ENCODE results near the gene TMEM91. TPM values are rescaled to one million over a fixed set of nuclear protein-coding genes. Genes with fewer than 3 reads are reported as not detected.

TMEM91 gene
- total RNA-seq, 1 experiment from 2014 or later: 5.3 TPM

DNA sequence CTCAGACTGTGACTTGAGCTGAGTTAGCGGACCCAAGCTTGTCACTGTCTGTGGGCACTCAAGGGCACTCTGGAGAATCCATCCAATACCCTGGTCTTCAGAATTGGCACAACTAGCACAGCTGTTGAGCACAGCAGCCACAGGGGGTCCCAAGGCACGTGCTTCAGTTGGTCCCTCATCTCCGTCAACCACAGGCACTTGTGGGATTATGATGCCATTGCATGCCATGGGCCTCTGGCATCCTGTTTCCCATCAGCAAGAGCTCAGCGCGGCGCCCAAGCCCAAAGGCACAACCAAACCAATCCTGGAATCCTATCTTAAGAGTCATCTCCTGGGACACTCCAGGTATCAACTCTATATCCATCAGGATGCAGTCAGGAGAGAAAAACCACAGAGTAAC, 54.6 kb downstream of the TMEM91 start:
- no peak overlapping the region for H3K27ac Mint-ChIP-seq
- ChIA-PET POLR2A (interaction anchor here (1.7 kb wide), 1 partner anchor 9 kb away, joined by 11 read pairs; the partner anchor contains the start of gene DMAC2), CTCF (interaction anchor here (1.0 to 2.2 kb wide), 9 partner anchors 9 to 132 kb away, joined by 3 to 19 read pairs (median 8); partner anchors contain the start of genes B9D2, DMAC2 and TMEM91)
- H3K36me3 Mint-ChIP-seq: peaks cover 15% of the 10 kb centered on the region
- no peaks in the 10 kb centered on the region; the same call in 1 of the 2 replicates for H3K27me3 Mint-ChIP-seq (ENCODE audit: low read depth)
- ATAC-seq (no peak), DNase-seq (ENCODE audit: low spot score) (no peak)
- peaks cover 21% of the 10 kb centered on the region for H3K4me1 Mint-ChIP-seq
- no peak overlapping the region for H3K4me3 Mint-ChIP-seq
- no peaks in the 10 kb centered on the region for H3K9me3 Mint-ChIP-seq
- TF ChIP-seq, protein P1, sequence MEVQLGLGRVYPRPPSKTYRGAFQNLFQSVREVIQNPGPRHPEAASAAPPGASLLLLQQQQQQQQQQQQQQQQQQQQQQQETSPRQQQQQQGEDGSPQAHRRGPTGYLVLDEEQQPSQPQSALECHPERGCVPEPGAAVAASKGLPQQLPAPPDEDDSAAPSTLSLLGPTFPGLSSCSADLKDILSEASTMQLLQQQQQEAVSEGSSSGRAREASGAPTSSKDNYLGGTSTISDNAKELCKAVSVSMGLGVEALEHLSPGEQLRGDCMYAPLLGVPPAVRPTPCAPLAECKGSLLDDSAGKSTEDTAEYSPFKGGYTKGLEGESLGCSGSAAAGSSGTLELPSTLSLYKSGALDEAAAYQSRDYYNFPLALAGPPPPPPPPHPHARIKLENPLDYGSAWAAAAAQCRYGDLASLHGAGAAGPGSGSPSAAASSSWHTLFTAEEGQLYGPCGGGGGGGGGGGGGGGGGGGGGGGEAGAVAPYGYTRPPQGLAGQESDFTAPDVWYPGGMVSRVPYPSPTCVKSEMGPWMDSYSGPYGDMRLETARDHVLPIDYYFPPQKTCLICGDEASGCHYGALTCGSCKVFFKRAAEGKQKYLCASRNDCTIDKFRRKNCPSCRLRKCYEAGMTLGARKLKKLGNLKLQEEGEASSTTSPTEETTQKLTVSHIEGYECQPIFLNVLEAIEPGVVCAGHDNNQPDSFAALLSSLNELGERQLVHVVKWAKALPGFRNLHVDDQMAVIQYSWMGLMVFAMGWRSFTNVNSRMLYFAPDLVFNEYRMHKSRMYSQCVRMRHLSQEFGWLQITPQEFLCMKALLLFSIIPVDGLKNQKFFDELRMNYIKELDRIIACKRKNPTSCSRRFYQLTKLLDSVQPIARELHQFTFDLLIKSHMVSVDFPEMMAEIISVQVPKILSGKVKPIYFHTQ (CRISPR knock-in tag; IDR thresholded peaks at IDR 0.05): no peak
- TF ChIP-seq, protein P2, sequence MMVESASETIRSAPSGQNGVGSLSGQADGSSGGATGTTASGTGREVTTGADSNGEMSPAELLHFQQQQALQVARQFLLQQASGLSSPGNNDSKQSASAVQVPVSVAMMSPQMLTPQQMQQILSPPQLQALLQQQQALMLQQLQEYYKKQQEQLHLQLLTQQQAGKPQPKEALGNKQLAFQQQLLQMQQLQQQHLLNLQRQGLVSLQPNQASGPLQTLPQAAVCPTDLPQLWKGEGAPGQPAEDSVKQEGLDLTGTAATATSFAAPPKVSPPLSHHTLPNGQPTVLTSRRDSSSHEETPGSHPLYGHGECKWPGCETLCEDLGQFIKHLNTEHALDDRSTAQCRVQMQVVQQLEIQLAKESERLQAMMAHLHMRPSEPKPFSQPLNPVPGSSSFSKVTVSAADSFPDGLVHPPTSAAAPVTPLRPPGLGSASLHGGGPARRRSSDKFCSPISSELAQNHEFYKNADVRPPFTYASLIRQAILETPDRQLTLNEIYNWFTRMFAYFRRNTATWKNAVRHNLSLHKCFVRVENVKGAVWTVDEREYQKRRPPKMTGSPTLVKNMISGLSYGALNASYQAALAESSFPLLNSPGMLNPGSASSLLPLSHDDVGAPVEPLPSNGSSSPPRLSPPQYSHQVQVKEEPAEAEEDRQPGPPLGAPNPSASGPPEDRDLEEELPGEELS (CRISPR knock-in tag; IDR thresholded peaks at IDR 0.05): no peak
- no peak for TF ChIP-seq ATF1 (CRISPR knock-in tag; IDR thresholded peaks at IDR 0.05)
- no peak for TF ChIP-seq FOXJ3 (CRISPR knock-in tag; IDR thresholded peaks at IDR 0.05; ENCODE audit: borderline replicate concordance)
- TF ChIP-seq TP53 (CRISPR knock-in tag; IDR thresholded peaks at IDR 0.05): no peak
- no peak for TF ChIP-seq ZNF671 (CRISPR knock-in tag; IDR thresholded peaks at IDR 0.05)
- no peak for TF ChIP-seq CREB1 (CRISPR knock-in tag; IDR thresholded peaks at IDR 0.05)
- TF ChIP-seq NR1H2 (CRISPR knock-in tag; IDR thresholded peaks at IDR 0.05): no peak
- no peak for TF ChIP-seq IRF2 (CRISPR knock-in tag; IDR thresholded peaks at IDR 0.05; ENCODE audit: borderline replicate concordance, low read depth)
- TF ChIP-seq SP1 (CRISPR knock-in tag; conservative IDR thresholded peaks at IDR 0.05): no peak
- TF ChIP-seq, protein P3, sequence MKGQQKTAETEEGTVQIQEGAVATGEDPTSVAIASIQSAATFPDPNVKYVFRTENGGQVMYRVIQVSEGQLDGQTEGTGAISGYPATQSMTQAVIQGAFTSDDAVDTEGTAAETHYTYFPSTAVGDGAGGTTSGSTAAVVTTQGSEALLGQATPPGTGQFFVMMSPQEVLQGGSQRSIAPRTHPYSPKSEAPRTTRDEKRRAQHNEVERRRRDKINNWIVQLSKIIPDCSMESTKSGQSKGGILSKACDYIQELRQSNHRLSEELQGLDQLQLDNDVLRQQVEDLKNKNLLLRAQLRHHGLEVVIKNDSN (CRISPR knock-in tag; IDR thresholded peaks at IDR 0.05): no peak
- no peak for TF ChIP-seq NR2C2 (CRISPR knock-in tag; IDR thresholded peaks at IDR 0.05)
- no peak for TF ChIP-seq MYBL2 (CRISPR knock-in tag; IDR thresholded peaks at IDR 0.05)
- TF ChIP-seq FOXP1 (CRISPR knock-in tag; IDR thresholded peaks at IDR 0.05; ENCODE audit: borderline replicate concordance): no peak
- TF ChIP-seq ZNF423 (CRISPR knock-in tag; IDR thresholded peaks at IDR 0.05): no peak
- TF ChIP-seq, protein P4, sequence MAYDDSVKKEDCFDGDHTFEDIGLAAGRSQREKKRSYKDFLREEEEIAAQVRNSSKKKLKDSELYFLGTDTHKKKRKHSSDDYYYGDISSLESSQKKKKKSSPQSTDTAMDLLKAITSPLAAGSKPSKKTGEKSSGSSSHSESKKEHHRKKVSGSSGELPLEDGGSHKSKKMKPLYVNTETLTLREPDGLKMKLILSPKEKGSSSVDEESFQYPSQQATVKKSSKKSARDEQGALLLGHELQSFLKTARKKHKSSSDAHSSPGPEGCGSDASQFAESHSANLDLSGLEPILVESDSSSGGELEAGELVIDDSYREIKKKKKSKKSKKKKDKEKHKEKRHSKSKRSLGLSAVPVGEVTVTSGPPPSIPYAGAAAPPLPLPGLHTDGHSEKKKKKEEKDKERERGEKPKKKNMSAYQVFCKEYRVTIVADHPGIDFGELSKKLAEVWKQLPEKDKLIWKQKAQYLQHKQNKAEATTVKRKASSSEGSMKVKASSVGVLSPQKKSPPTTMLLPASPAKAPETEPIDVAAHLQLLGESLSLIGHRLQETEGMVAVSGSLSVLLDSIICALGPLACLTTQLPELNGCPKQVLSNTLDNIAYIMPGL (CRISPR knock-in tag; IDR thresholded peaks at IDR 0.05): no peak

DNA sequence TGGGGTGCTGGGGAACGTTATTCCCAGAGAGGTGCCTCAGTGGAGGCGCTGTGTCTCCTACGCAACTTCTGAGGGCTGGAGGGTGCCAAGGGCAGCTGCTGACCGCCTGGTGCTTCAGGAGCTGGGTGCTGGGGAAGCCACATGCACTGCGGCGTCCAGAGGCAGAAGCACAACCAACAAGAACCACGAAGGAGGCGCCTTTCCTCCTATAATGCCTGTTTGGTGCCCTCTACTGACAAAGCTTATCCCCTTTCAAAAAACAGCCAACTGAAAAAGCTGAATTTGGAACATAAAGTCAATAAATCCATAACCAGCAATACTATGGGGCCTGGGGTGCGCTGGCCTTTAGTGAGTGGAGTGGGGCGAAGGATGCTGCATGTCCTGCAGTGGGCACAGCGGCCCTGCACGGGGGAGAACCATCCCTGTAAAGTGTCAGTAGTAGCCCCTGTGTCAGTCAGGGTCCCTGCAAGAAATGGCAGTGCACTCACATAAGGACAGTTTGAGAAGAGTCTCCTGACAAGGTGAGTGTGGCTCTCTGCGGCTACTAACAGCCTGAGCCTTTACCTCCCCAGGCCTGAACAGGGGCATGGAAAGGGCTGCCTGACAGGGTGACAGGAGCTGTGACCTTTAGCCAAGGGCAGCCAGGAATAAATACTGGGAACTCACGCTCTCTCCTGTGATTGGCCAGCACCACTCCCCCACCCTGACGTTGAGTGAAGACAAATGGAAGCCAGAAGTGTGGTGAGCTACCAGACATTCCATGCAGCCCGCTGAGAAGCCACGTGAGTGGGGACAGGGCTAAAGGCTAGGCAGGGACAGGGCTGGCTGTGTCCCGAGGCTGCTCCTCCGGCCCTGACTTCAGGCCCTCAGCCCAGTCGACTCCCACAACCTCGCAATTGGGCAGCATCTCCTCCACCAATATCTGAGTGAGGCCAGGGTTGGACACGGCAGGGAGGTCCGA, 55.4 kb downstream of the TMEM91 start:
- no peak for ATAC-seq
- peaks cover 21% of the 10 kb centered on the region for H3K36me3 Mint-ChIP-seq
- H3K27ac Mint-ChIP-seq: no peak overlapping the region; the same call in 1 of the 2 replicates
- ChIA-PET CTCF (interaction anchor here (0.6 to 2.2 kb wide), 14 partner anchors 8 to 132 kb away, joined by 3 to 19 read pairs (median 4); partner anchors contain the start of genes B9D2, DMAC2 and TMEM91), POLR2A (interaction anchor here (1.7 kb wide), 1 partner anchor 8 kb away, joined by 11 read pairs; the partner anchor contains the start of gene DMAC2)
- H3K4me3 Mint-ChIP-seq: no peak overlapping the region
- H3K9me3 Mint-ChIP-seq: no peaks in the 10 kb centered on the region
- no peak for DNase-seq (ENCODE audit: low spot score)
- no peaks in the 10 kb centered on the region; the same call in 1 of the 2 replicates for H3K27me3 Mint-ChIP-seq (ENCODE audit: low read depth)
- peaks cover 21% of the 10 kb centered on the region for H3K4me1 Mint-ChIP-seq
- TF ChIP-seq NR2C2 (CRISPR knock-in tag; IDR thresholded peaks at IDR 0.05): no peak
- no peak for TF ChIP-seq SMAD4 (CRISPR knock-in tag; IDR thresholded peaks at IDR 0.05)
- TF ChIP-seq SP1 (CRISPR knock-in tag; conservative IDR thresholded peaks at IDR 0.05): no peak
- no peak for TF ChIP-seq KAT7 (CRISPR knock-in tag; IDR thresholded peaks at IDR 0.05; ENCODE audit: borderline replicate concordance)
- TF ChIP-seq, protein P5, sequence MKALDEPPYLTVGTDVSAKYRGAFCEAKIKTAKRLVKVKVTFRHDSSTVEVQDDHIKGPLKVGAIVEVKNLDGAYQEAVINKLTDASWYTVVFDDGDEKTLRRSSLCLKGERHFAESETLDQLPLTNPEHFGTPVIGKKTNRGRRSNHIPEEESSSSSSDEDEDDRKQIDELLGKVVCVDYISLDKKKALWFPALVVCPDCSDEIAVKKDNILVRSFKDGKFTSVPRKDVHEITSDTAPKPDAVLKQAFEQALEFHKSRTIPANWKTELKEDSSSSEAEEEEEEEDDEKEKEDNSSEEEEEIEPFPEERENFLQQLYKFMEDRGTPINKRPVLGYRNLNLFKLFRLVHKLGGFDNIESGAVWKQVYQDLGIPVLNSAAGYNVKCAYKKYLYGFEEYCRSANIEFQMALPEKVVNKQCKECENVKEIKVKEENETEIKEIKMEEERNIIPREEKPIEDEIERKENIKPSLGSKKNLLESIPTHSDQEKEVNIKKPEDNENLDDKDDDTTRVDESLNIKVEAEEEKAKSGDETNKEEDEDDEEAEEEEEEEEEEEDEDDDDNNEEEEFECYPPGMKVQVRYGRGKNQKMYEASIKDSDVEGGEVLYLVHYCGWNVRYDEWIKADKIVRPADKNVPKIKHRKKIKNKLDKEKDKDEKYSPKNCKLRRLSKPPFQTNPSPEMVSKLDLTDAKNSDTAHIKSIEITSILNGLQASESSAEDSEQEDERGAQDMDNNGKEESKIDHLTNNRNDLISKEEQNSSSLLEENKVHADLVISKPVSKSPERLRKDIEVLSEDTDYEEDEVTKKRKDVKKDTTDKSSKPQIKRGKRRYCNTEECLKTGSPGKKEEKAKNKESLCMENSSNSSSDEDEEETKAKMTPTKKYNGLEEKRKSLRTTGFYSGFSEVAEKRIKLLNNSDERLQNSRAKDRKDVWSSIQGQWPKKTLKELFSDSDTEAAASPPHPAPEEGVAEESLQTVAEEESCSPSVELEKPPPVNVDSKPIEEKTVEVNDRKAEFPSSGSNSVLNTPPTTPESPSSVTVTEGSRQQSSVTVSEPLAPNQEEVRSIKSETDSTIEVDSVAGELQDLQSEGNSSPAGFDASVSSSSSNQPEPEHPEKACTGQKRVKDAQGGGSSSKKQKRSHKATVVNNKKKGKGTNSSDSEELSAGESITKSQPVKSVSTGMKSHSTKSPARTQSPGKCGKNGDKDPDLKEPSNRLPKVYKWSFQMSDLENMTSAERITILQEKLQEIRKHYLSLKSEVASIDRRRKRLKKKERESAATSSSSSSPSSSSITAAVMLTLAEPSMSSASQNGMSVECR (CRISPR knock-in tag; IDR thresholded peaks at IDR 0.05; ENCODE audit: borderline replicate concordance): no peak
- TF ChIP-seq, protein P6, sequence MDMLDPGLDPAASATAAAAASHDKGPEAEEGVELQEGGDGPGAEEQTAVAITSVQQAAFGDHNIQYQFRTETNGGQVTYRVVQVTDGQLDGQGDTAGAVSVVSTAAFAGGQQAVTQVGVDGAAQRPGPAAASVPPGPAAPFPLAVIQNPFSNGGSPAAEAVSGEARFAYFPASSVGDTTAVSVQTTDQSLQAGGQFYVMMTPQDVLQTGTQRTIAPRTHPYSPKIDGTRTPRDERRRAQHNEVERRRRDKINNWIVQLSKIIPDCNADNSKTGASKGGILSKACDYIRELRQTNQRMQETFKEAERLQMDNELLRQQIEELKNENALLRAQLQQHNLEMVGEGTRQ (CRISPR knock-in tag; IDR thresholded peaks at IDR 0.05): no peak
- no peak for TF ChIP-seq JUN (CRISPR knock-in tag; IDR thresholded peaks at IDR 0.05)

Measured in WTC11 (cell line).